ENCODE data around the gene ATP8B2. TPM values are rescaled to one million over a fixed set of nuclear protein-coding genes. Genes with fewer than 3 reads are reported as not detected.
A peak's percentile ranks its signal among the peaks of the same experiment; 100 is the strongest.
"Not testable (repeated sequence)": the region's sequence is repeated elsewhere in the genome, so short reads cannot be mapped to it uniquely, and the experiment has no call there.

The ATP8B2 gene
- total RNA-seq, 4 donors from 2014 or later: 2.4 to 55.5 (median 11.1) TPM

GRCh38 chr1:154313066-154313356, 12.3 kb upstream of the ATP8B2 start:
- Histone ChIP-seq H3K4me1 (no peaks in the 10 kb centered on the region), H3K27ac (no peak overlapping the region), H3K36me3 (no peaks in the 10 kb centered on the region), H3K27me3 (no peaks in the 10 kb centered on the region), H3K4me3 (no peak overlapping the region), H3K9me3 (no peaks in the 10 kb centered on the region)
- no peak for DNase-seq
- intact Hi-C loops (cut with DNase I): no loop called here
- TF ChIP-seq CTCF (IDR thresholded peaks at IDR 0.05) (no peak), POLR2A (IDR thresholded peaks at IDR 0.05) (no peak)
- 82 to 86% methylated on average over 9 to 10 of the region's 10 CpGs for WGBS, 2 donors

- H3K9me3 ChIP-seq; H3K27me3 ChIP-seq; H3K27ac ChIP-seq; H3K36me3 ChIP-seq; H3K4me3 ChIP-seq; H3K4me1 ChIP-seq; DNase-seq; intact Hi-C loops (cut with DNase I): not testable (repeated sequence)
- 62 to 74% methylated on average over 3 of the region's 3 CpGs for WGBS, 2 donors
Observed at GRCh38 chr1:154314226-154314625, 11.1 kb upstream of the ATP8B2 start.

GRCh38 chr1:154316704-154317103, 8.6 kb upstream of the ATP8B2 start:
- DNase-seq: no peak
- Histone ChIP-seq H3K36me3 (no peaks in the 10 kb centered on the region), H3K27me3 (no peaks in the 10 kb centered on the region), H3K4me1 (no peaks in the 10 kb centered on the region), H3K9me3 (no peaks in the 10 kb centered on the region), H3K27ac (no peak overlapping the region), H3K4me3 (no peak overlapping the region)
- no peak for TF ChIP-seq POLR2A (IDR thresholded peaks at IDR 0.05)
- TF ChIP-seq CTCF (IDR thresholded peaks at IDR 0.05): no peak
- WGBS, 2 donors: 74 to 80% methylated on average over 1 of the region's 1 CpG
- intact Hi-C loops (cut with DNase I): no loop called here

GRCh38 chr1:154318386-154318785, 6.9 kb upstream of the ATP8B2 start:
- no peak for DNase-seq
- Histone ChIP-seq H3K36me3 (no peaks in the 10 kb centered on the region), H3K4me1 (no peaks in the 10 kb centered on the region), H3K4me3 (no peak overlapping the region), H3K27ac (no peak overlapping the region), H3K27me3 (peaks cover 0 to 11% (median 0%) of the 10 kb centered on the region in 4 donors), H3K9me3 (no peaks in the 10 kb centered on the region)
- intact Hi-C loops (cut with DNase I): no loop called here
- 41 to 70% methylated on average over 4 of the region's 4 CpGs for WGBS, 2 donors
- TF ChIP-seq CTCF (IDR thresholded peaks at IDR 0.05): no peak
- no peak for TF ChIP-seq POLR2A (IDR thresholded peaks at IDR 0.05)

GRCh38 chr1:154320882-154321608, 4.3 kb upstream of the ATP8B2 start, which contains the start of gene AQP10:
Gene AQP10 (plus strand): TSS chr1:154321093. CDS start chr1:154321156, 63 bp downstream.
- intact Hi-C loops (cut with DNase I): no loop called here
- no peak for DNase-seq

GRCh38 chr1:154321609-154321934, 3.8 kb upstream of the ATP8B2 start:
- H3K27ac ChIP-seq, H3K4me3 ChIP-seq, DNase-seq: not testable (repeated sequence)

More at GRCh38 chr1:154320882-154321608, 4.3 kb upstream of the ATP8B2 start, which contains the start of gene AQP10:
- Histone ChIP-seq H3K27ac (no peak within 1 kb of the TSS), H3K4me3 (no peak within 1 kb of the TSS), H3K27me3 (peaks cover 0 to 32% (median 0%) of the 10 kb centered on the region in 4 donors), H3K36me3 (no peaks in the 10 kb centered on the region), H3K4me1 (peaks cover 0 to 18% (median 2%) of the 10 kb centered on the region in 3 donors), H3K9me3 (no peaks in the 10 kb centered on the region)
- peak in 1 of 6 experiments; percentile 21 for TF ChIP-seq CTCF (IDR thresholded peaks at IDR 0.05)
- peak in 1 of 4 donors; percentile 21 for TF ChIP-seq POLR2A (IDR thresholded peaks at IDR 0.05)
- WGBS, 2 donors: 16 to 24% methylated on average over 8 to 9 of the region's 9 CpGs

More at GRCh38 chr1:154321609-154321934, 3.8 kb upstream of the ATP8B2 start:
- H3K9me3 ChIP-seq; H3K36me3 ChIP-seq; intact Hi-C loops (cut with DNase I): not testable (repeated sequence)
- H3K4me1 ChIP-seq: peaks cover 3 to 24% (median 8%) of the 10 kb centered on the region in 3 donors
- H3K27me3 ChIP-seq: peaks cover 0 to 33% (median 0%) of the 10 kb centered on the region in 4 donors

All from esophagus squamous epithelium (tissue), 5 donors.